NCI-H1694 treated with DMSO at 0.1 percent for 48 hours (cell line): ENCODE measurements around the gene PBX4.

Experiments
- DNase-seq: peaks from one replicate; lab custom pipeline; 2025; lab: John Stamatoyannopoulos, UW

PBX4 gene

GRCh38 chr19:19649155-19649554, 30.7 kb upstream of the PBX4 start:
- DNase-seq = no peak

DNA sequence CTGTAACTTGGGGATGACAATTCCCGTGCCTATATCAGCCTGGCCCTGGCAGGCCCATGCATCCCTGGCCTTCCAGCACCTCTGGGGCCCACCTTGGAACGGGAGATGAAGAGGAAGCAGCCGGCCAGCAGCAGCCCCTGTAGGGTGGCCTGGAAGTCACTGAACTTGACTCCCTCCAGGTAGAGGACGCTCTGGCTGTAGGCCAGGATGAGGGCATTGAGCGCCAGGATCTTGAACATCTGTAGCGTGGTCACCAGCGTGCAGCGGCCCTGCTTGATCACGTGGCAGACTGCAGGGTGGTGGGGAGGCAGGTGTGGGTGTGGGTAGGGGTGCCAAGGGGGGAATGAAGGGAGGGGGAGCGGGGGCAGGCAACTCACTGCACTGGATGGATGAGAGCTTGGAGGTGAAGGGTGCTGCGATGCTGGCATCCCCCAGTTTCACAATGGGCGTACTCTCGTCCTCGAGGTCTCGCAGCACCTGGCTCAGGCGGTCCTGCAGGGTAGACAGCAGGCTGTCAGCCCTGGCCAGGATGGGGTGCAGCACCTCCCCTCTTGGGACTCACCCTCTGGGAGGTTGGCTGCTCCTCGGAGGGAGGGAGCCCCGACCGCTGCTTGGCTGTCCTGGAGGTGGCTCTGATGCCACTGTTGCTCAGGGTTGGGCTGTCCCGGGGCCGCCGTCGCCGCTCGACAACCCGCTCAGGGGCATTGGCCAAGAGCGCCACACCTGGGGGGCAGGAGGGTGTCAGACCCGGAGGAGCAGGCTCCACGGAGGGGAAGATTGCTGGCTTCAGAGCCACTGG, 28.7 kb upstream of the PBX4 start:
- no peak for DNase-seq

DNA sequence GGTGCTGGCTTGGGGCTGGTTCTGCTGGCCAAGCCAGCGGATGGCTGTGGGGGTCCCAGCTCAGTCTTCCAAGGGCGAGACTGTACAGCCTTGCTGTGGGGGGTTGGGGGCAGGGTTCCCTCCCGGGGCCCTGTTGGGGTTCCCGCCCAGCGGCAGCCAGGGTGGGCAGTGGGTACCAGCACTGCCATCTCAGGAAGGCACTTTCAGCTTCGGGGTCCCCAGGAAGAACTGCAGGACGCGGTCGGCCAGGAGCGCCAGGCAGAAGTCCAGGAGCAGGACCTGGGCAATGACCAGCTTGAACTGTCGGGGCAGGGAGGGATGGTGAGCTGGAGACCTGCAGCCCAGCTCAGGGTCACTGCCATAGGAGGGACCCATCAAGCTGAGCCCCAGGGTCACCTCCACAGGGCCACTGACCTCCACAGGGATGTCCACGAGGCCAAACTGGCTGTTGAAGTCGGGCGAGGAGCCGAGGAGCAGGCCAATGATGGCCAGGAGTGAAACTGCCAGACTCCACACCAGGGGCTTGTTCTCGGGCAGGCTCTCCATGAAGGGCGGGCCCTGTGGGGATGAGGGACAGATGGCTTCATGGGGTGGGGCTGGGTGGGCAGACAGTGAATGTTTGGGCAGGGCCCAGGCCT, 26.9 kb upstream of the PBX4 start:
- no peak for DNase-seq

DNA sequence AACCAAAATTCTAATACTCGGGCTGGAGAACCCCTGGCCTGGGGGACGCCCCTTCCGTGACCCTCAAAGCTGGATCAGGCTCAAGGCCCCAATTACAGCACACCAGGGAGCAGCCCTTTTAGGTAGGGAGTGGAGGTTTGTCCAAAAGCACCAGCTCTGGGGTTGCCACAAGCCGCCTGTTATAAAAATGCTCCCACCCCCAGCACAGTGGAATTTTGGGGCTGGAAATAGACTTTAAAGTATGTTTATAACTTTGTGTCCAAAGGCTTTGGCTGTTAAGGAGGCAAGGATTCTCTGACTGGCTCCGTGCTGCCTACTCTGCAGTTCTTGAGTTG, 25.5 kb upstream of the PBX4 start:
- no peak for DNase-seq

- DNase-seq = peak; percentile 56
Measured at GRCh38 chr19:19643158-19644053, 24.9 kb upstream of the PBX4 start, which contains the start of gene GMIP. GMIP (minus strand) TSS chr19:19643657; CDS start chr19:19643529, 128 bp downstream.

GRCh38 chr19:19642506-19643157, 24.1 kb upstream of the PBX4 start:
- peak; percentile 63 for DNase-seq

- no peak for DNase-seq
Measured at GRCh38 chr19:19637523-19638251, 19.2 kb upstream of the PBX4 start.

DNA sequence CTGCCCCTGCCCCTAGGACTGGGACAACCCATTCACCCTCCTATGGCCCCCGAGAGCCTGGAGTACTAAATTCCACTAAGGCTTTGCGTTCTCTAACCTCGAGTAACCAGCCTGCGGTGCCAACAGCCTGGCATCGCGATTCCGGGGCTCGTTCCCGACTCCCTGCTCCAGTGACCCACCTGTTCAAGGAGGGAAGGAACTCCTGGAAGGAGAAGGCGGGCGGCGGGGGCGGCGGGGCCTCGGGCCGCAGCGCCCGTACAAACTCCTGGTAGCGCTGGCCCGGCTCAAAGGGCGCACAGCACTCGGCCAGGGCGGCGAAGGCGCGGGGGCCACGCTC, 18.7 kb upstream of the PBX4 start:
- DNase-seq = no peak

GRCh38 chr19:19636573-19637185, 18.2 kb upstream of the PBX4 start:
- DNase-seq = no peak

DNA sequence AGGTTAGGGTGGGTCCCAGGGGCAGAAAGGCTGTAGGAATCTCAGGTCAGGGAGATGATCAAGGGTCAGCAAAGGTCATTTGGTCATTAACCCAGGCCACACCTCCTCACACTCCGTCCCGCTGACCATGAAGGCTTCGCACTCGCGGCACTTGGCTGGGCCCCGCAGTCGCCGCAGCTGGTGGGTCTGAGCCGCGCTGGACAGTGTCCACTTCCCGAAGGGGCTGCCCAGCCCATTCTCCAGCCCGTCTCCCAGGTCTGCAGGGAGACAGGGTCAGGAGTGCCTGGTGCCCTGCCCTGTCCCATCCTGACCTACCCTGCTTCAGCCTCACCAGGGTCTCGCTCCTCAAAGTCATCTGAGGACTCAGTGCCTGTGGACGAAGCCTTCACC, 16.8 kb upstream of the PBX4 start:
- DNase-seq = no peak

- no peak for DNase-seq
Measured at GRCh38 chr19:19634516-19635312, 16.2 kb upstream of the PBX4 start.

- no peak for DNase-seq
Measured at GRCh38 chr19:19633711-19634515, 15.4 kb upstream of the PBX4 start.

DNA sequence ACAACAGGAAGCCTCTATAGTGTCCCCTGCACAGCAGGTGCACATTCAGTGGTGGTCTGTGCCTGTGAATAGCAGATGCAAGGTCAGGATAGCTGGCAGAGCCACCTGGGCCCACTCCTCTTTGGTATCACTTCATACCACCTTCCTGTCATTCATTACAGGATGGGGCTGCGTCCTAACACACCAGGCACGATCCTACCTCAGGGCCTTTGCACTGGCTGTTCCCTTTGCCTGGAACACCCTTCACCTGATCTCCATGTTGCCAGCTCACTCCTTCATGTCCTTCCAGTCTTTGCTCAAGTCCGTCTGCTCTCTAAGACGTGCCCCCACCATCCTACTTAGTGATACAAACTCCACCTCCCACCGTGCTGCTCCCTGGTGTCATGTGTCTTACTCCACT, 14.2 kb upstream of the PBX4 start:
- DNase-seq = no peak

DNA sequence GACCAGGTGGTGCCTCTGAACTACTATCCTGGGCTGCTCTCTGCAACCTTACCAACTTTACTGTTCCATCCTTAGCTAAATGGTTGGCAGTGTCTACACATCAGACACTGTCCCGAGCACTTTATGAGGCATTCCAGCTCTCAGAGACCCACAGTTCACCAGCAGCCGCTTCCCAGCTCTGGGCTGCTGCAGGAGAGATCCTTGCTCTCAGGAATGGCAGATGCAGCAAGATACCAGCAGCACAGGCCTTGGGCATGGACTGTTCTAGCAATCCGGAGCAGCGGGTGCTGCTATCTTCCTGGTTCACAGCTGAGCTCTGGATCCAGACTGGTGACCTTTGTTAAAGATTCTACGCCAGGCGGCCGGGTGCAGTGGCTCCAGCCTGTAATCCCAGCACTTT, 12.9 kb upstream of the PBX4 start:
- no peak for DNase-seq

- no peak for DNase-seq
Measured at GRCh38 chr19:19630426-19630825, 11.9 kb upstream of the PBX4 start.

DNA sequence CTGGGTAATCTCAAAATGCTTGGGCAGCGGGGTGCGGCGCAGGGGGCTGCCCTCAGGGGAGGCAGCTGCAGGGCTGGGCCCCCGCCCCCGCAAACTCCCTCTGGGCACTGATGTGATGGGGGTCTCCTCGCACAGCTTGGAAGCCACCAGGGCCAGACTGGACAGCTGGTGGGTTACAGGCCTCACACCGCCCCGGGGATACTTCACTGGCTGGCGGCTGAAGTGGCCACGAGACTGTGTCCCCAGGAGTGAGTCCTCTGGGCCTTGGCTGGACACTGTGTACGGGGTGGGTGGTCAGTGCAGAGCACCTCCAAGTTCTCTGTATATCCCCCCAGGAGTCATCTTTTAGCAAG, 11.6 kb upstream of the PBX4 start:
- DNase-seq = no peak

DNA sequence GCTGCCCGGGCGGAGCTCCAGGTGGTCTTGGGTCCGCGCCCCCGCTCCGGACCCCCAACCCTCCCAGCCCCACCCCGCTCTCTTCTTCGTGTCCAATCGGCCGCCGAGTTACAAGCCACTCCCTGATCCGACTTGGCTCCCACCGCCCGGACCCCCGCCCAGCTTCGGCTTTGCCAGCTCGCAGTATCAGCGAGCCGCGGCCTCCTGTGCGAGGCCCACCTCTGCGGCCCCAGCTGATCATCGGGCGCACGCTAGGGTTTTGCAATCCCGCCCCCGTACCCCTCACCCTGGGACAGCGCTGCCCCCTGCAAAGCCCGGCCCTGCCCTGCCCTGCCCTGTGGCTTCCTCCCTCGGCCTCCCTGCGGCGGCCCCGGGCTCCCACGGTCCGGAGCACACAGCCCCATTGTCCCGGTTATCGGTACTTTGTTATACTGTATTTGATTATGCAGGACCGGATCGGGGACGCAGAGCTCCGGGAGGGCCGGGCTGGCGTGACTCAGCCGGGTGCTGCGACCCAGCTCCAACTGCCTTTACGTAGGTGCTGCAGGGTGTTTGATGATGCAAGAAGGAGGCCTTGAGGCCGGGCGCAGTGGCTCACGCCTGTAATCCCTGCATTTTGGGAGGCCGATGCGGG, 10.1 kb upstream of the PBX4 start:
- DNase-seq = peak; percentile 57

DNA sequence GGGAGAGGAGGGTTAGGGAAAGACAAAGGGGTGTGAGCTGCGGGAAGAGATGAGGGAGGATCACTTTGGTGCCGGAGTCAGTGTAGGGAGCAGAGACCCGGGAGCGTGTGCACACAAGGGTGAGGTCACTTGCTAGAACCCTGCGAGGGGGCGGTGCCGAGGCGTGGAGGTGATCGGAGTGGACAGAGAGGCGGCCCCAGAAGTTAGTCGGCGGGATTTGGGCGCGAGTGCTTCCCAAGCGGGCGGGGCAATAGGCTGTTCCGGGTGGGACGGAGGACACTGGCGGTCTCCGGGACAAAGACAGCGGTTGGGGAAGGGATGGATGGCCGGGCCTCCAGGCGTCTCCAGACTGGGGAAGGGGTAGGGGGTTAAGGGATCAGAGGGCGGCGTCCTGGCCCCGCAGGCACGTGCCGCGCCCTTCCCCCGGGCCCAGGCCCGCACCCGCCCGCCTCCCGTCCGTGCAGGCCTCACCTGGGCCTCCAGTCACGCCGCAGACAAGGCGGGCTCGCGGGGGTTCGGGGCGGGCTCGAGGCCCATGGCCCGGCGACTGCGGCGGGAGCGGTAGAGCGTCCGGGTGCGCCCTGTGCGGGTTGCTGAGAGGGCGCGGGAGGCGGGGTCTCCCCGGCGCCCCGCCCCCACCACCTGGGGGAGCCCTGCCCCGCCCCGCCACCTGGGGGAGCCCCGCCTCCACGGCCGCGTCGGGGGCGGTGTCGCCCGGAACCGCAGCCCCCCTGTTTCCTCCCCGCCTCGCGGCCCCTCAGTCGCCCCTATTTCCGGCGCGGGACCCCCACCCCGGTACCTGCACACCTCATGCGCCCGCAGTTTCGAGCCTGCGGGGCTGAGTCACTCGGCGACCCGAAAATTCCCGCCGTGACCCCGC, 9.4 kb upstream of the PBX4 start, which contains the start of gene LPAR2:
TSS of gene LPAR2 (minus strand) at position 600 of the 880 bp plus-strand sequence. CDS start 945 bp downstream, outside the sequence.
- DNase-seq = peak; percentile 51
